HCT116 (cell line): ENCODE measurements around the gene RHOB. TPM values are rescaled to one million over a fixed set of nuclear protein-coding genes. Genes with fewer than 3 reads are reported as not detected.

ENCODE experiments used
- ATAC-seq: fragments of 200-7000 bp; cut with Tn5 transposase; 2 replicates; pipeline ENCODE4 v1.9.1; 2020; ENCODE audit warnings: mild to moderate bottlenecking, moderate library complexity
- BruUV-seq: library from RNA; stranded (reverse); fragments of 400-500 nt; replicated peaks from 2 replicates; lab custom pipeline; 2021; lab: Mats Ljungman, UMichigan
- CTCF ChIA-PET: fragments of 300-600 bp; sonication (Branson Sonifier 250); formaldehyde crosslinking; loops from one replicate; lab custom pipeline; 2021; ENCODE audit warnings: antibody characterized with exemption; lab: Charles Lee
- POLR2A ChIA-PET: fragments of 300-600, 350-600 bp; sonication (Branson Sonifier 250); formaldehyde crosslinking; loops from one replicate; lab custom pipeline; 2021; ENCODE audit warnings: antibody characterized with exemption; lab: Charles Lee
- RAD21 ChIA-PET, 2 experiments: fragments of 300-600 bp; sonication (Branson Sonifier 250); formaldehyde crosslinking; loops; one replicate each; lab custom pipeline; 2023; ENCODE audit warnings: low total read pairs in 2 of 2; ENCODE audit not compliant: uncharacterized antibody in 2 of 2, unreplicated experiment in 2 of 2, low non-redundant PET in 1 of 2; lab: Charles Lee
- DNase-seq: peaks from one replicate; pipeline ENCODE4 v3.0.0-alpha.2; 2010; ENCODE audit warnings: low read depth, low spot score
- H2AFZ ChIP-seq: fragments of 200-600 bp; shearing (Covaris generic), sonication (generic); 2 replicates; pipeline ENCODE4 v1.6.1; 2017; ENCODE audit warnings: low read depth, mixed run types, mixed read lengths, antibody characterized with exemption, low read length; ENCODE audit not compliant: poor library complexity, severe bottlenecking
- H3K27ac ChIP-seq: 2 replicates; pipeline ENCODE4 v1.5.1; 2012; ENCODE audit warnings: low read depth, low read length
- H3K27me3 ChIP-seq: fragments of 200-600 bp; sonication (generic); 2 replicates; pipeline ENCODE4 v1.6.1; 2016; ENCODE audit warnings: mixed run types, low read length, mixed read lengths; ENCODE audit not compliant: insufficient read depth
- H3K36me3 ChIP-seq, 2 experiments: fragments of 200-500 bp in 1 of 2; fragments of 200-600 bp in 1 of 2; sonication (Bioruptor generic) in 1 of 2; sonication (generic) in 1 of 2; 2 replicates each; pipeline versions ENCODE4 v1.5.1 to v1.6.1; 2014 to 2016; ENCODE audit warnings: low read length in 2 of 2, inconsistent platforms in 1 of 2, mixed read lengths in 1 of 2, mixed run types in 1 of 2; ENCODE audit not compliant: insufficient read depth in 2 of 2, control insufficient read depth in 1 of 2
- H3K4me1 ChIP-seq, 2 experiments: fragments of 200-600 bp in 1 of 2; sonication (generic) in 1 of 2; 2 replicates each; pipeline versions ENCODE4 v1.5.1 to v1.6.1; 2012 to 2017; ENCODE audit warnings: low read length in 2 of 2, inconsistent platforms in 1 of 2, mild to moderate bottlenecking in 1 of 2, mixed read lengths in 1 of 2, mixed run types in 1 of 2, moderate library complexity in 1 of 2; ENCODE audit not compliant: insufficient read depth in 2 of 2, control insufficient read depth in 1 of 2
- H3K4me2 ChIP-seq: fragments of 200-600 bp; sonication (generic); 2 replicates; pipeline ENCODE4 v1.6.1; 2017; ENCODE audit warnings: mixed run types, low read length, mixed read lengths
- H3K4me3 ChIP-seq, 2 experiments: fragments of 200-600 bp in 1 of 2; sonication (generic) in 1 of 2; replicated peaks in 1 of 2; 2 replicates each; pipeline ENCODE4 v1.5.1; 2011 to 2016; ENCODE audit warnings: low read length in 2 of 2, control low read depth in 1 of 2, low read depth in 1 of 2, mild to moderate bottlenecking in 1 of 2, mixed read lengths in 1 of 2, mixed run types in 1 of 2
- H3K79me2 ChIP-seq: fragments of 200-600 bp; sonication (generic); 2 replicates; pipeline ENCODE4 v1.6.1; 2017; ENCODE audit warnings: mild to moderate bottlenecking, mixed run types, low read length, moderate library complexity, mixed read lengths; ENCODE audit not compliant: insufficient read depth
- H3K9ac ChIP-seq: fragments of 200-600 bp; sonication (generic); 2 replicates; pipeline ENCODE4 v1.6.1; 2016; ENCODE audit warnings: low read length, mixed read lengths
- H3K9me2 ChIP-seq: fragments of 200-600 bp; sonication (generic), shearing (Covaris generic); 2 replicates; pipeline ENCODE4 v1.6.1; 2017; ENCODE audit warnings: mixed run types, mild to moderate bottlenecking, moderate library complexity; ENCODE audit not compliant: insufficient read depth
- H3K9me3 ChIP-seq, 2 experiments: fragments of 200-500 bp in 1 of 2; fragments of 200-600 bp in 1 of 2; sonication (Bioruptor generic) in 1 of 2; sonication (generic) in 1 of 2; 2 replicates each; pipeline ENCODE4 v1.6.1; 2014 to 2017; ENCODE audit warnings: low read length in 2 of 2, mixed read lengths in 2 of 2, inconsistent platforms in 1 of 2, low read depth in 1 of 2, mild to moderate bottlenecking in 1 of 2, mixed run types in 1 of 2, moderate library complexity in 1 of 2; ENCODE audit not compliant: control insufficient read depth in 1 of 2, insufficient read depth in 1 of 2
- H4K20me1 ChIP-seq: fragments of 200-600 bp; sonication (generic), shearing (Covaris generic); 2 replicates; pipeline ENCODE4 v1.6.1; 2017; ENCODE audit warnings: mixed run types, mild to moderate bottlenecking, moderate library complexity; ENCODE audit not compliant: insufficient read depth
- CEBPB ChIP-seq: IDR thresholded peaks from 2 replicates; pipeline ENCODE4 v1.6.1; 2012; ENCODE audit warnings: low read depth
- ELF1 ChIP-seq: IDR thresholded peaks from 2 replicates; pipeline ENCODE4 v1.6.1; 2012; ENCODE audit warnings: low read depth, borderline replicate concordance
- EZH2 ChIP-seq: fragments of 200-600 bp; sonication (generic); IDR thresholded peaks from 2 replicates; pipeline ENCODE4 v1.6.1; 2017; ENCODE audit warnings: antibody characterized with exemption, mixed run types
- FOSL1 ChIP-seq: IDR thresholded peaks from 2 replicates; pipeline ENCODE4 v1.6.1; 2012; ENCODE audit warnings: low read depth
- JUND ChIP-seq: IDR thresholded peaks from 2 replicates; pipeline ENCODE4 v1.6.1; 2012
- POLR2A ChIP-seq: IDR thresholded peaks from 2 replicates; pipeline ENCODE4 v1.7.0; 2011; ENCODE audit warnings: borderline replicate concordance; ENCODE audit not compliant: insufficient read depth, insufficient read length; ENCODE audit errors: extremely low read depth
- POLR2AphosphoS5 ChIP-seq: IDR thresholded peaks from 2 replicates; pipeline ENCODE4 v1.6.1; 2011; ENCODE audit warnings: mild to moderate bottlenecking, low read depth, low read length, moderate library complexity
- SIN3A ChIP-seq: IDR thresholded peaks from 2 replicates; pipeline ENCODE4 v1.6.1; 2012; ENCODE audit warnings: low read depth
- SP1 ChIP-seq: IDR thresholded peaks from 2 replicates; pipeline ENCODE4 v1.6.1; 2012; ENCODE audit warnings: low read depth
- SRF ChIP-seq: IDR thresholded peaks from 2 replicates; pipeline ENCODE4 v1.6.1; 2012; ENCODE audit warnings: low read depth
- ZNF274 ChIP-seq: fragments of 200-500 bp; sonication (Bioruptor generic); IDR thresholded peaks from 2 replicates; pipeline ENCODE4 v1.6.1; 2014; ENCODE audit warnings: mild to moderate bottlenecking, low read depth, low read length, inconsistent platforms
- intact Hi-C: fragments of 100-400 bp; cut with micrococcal nuclease; formaldehyde crosslinking; loops from 2 replicates; pipeline ENCODE4 v1.10.0; 2022
- total RNA-seq: library from RNA; stranded (reverse); gene quantifications from one replicate; pipeline ENCODE4 v1.2.1, GENCODE V29; 2021; ENCODE audit not compliant: unreplicated experiment
- TF ChIP-seq, protein P1 (sequence below): IDR thresholded peaks from 2 replicates; pipeline ENCODE4 v1.6.1; 2012
- TF ChIP-seq, protein P2 (sequence below): IDR thresholded peaks from 2 replicates; pipeline ENCODE4 v1.6.1; 2012; ENCODE audit warnings: low read depth
- TF ChIP-seq, protein P3 (sequence below), 3 experiments: fragments of 200-600 bp in 1 of 3; sonication (generic) in 1 of 3; IDR thresholded peaks in 2 of 3; conservative IDR thresholded peaks in 1 of 3; 2 replicates each; pipeline ENCODE4 v1.5.1; 2012 to 2017; ENCODE audit warnings: low read depth in 2 of 3, low read length in 2 of 3, antibody characterized with exemption in 1 of 3, borderline replicate concordance in 1 of 3, control low read depth in 1 of 3, mild to moderate bottlenecking in 1 of 3, mixed read lengths in 1 of 3, mixed run types in 1 of 3, moderate library complexity in 1 of 3; ENCODE audit not compliant: insufficient read depth in 1 of 3

RHOB gene
- total RNA-seq, 1 experiment from 2014 or later, result 72.9 TPM

DNA sequence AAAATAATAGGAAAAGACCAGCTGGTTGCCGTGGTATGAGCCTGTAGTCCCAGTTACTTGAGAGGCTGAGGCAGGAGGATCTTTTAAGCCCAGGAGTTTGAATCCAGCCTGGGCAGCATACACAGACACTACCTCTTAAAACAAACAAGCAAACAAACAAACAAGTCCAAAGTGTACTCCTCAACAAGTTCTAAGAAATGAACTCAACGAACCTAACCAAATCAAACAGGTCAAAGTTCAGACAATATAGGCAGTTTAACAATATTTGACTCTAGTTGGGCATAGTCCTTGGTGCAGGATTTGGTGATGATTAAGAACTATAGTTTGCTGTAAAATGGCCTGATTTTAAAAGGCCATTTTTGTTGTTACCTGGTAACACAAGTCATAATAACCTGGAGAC is 41.9 kb upstream of the RHOB start:
- TF ChIP-seq CEBPB, result no peak
- no peak for TF ChIP-seq JUND
- TF ChIP-seq ZNF274, result no peak
- no peak for TF ChIP-seq FOSL1
- no peak for TF ChIP-seq SIN3A
- TF ChIP-seq SP1, result no peak
- TF ChIP-seq POLR2AphosphoS5, result no peak
- no peak for TF ChIP-seq SRF
- no peak for TF ChIP-seq POLR2A
- TF ChIP-seq EZH2, result no peak
- TF ChIP-seq, protein P1, sequence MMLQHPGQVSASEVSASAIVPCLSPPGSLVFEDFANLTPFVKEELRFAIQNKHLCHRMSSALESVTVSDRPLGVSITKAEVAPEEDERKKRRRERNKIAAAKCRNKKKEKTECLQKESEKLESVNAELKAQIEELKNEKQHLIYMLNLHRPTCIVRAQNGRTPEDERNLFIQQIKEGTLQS, result no peak
- TF ChIP-seq, all 23 proteins: peak for 0
- H3K27ac ChIP-seq, result no peak overlapping the region
- H3K4me3 ChIP-seq, result no peak overlapping the region
- H3K4me2 ChIP-seq, result no peak overlapping the region
- no peaks in the 10 kb centered on the region for H4K20me1 ChIP-seq
- peaks cover 0 to 9% of the 10 kb centered on the region in 2 experiments; a peak in 1 of 4 replicates for H3K9me3 ChIP-seq
- BruUV-seq, result no TSS peak
- no peak overlapping the region for H2AFZ ChIP-seq
- H3K4me1 ChIP-seq, result no peaks in the 10 kb centered on the region
- intact Hi-C loops, result no loop called here
- no peaks in the 10 kb centered on the region for H3K27me3 ChIP-seq
- DNase-seq (no peak), ATAC-seq (no peak)
- H3K79me2 ChIP-seq, result no peaks in the 10 kb centered on the region
- no peak overlapping the region for H3K9ac ChIP-seq
- no peaks in the 10 kb centered on the region for H3K36me3 ChIP-seq
- CTCF ChIA-PET, result no interaction called here
- POLR2A ChIA-PET, result interaction anchor here (0.8 to 1.2 kb wide), 2 partner anchors 13 to 42 kb away, joined by 3 read pairs; partner anchors contain the start of gene RHOB
- H3K9me2 ChIP-seq, result no peaks in the 10 kb centered on the region
- RAD21 ChIA-PET, result no interaction called here

DNA sequence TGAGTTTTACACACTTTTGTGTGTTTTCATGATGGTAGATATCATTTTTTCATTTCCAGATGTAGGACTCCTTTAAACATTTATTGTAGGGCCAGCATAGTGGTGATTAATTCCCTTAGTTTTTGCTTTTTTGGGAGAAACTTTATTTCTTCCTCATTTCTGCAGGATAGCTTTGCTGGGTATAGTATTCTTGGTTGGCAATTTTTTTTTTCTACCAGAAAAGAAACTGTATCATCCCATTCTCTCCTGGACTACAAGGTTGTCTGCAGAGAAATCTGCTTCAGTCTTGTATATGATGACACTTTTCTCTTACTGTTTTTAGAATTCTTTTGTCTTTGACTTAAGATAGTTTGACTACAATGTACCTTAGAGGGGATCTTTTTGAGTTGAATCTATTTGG is 37.8 kb upstream of the RHOB start:
- no TSS peak for BruUV-seq
- Histone ChIP-seq H3K9me2 (no peaks in the 10 kb centered on the region), H3K9ac (no peak overlapping the region), H3K27me3 (no peaks in the 10 kb centered on the region), H3K79me2 (no peaks in the 10 kb centered on the region), H4K20me1 (no peaks in the 10 kb centered on the region), H3K36me3 (no peaks in the 10 kb centered on the region), H3K4me2 (no peak overlapping the region), H3K27ac (no peak overlapping the region), H3K9me3 (peaks cover 0 to 11% of the 10 kb centered on the region in 2 experiments; a peak in 1 of 4 replicates), H2AFZ (no peak overlapping the region), H3K4me3 (no peak overlapping the region), H3K4me1 (peaks cover 0 to 2% of the 10 kb centered on the region in 2 experiments; a peak in 1 of 4 replicates)
- ATAC-seq (no peak), DNase-seq (no peak)
- ChIA-PET POLR2A (no interaction called here), CTCF (interaction anchor here (1.7 to 5.6 kb wide), 2 partner anchors 30 kb away, joined by 5 to 53 read pairs; no protein-coding TSS in a partner anchor), RAD21 (no interaction called here)
- intact Hi-C loops, result no loop called here
- TF ChIP-seq ELF1, result no peak
- TF ChIP-seq, protein P2, sequence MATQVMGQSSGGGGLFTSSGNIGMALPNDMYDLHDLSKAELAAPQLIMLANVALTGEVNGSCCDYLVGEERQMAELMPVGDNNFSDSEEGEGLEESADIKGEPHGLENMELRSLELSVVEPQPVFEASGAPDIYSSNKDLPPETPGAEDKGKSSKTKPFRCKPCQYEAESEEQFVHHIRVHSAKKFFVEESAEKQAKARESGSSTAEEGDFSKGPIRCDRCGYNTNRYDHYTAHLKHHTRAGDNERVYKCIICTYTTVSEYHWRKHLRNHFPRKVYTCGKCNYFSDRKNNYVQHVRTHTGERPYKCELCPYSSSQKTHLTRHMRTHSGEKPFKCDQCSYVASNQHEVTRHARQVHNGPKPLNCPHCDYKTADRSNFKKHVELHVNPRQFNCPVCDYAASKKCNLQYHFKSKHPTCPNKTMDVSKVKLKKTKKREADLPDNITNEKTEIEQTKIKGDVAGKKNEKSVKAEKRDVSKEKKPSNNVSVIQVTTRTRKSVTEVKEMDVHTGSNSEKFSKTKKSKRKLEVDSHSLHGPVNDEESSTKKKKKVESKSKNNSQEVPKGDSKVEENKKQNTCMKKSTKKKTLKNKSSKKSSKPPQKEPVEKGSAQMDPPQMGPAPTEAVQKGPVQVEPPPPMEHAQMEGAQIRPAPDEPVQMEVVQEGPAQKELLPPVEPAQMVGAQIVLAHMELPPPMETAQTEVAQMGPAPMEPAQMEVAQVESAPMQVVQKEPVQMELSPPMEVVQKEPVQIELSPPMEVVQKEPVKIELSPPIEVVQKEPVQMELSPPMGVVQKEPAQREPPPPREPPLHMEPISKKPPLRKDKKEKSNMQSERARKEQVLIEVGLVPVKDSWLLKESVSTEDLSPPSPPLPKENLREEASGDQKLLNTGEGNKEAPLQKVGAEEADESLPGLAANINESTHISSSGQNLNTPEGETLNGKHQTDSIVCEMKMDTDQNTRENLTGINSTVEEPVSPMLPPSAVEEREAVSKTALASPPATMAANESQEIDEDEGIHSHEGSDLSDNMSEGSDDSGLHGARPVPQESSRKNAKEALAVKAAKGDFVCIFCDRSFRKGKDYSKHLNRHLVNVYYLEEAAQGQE, result no peak
- TF ChIP-seq, protein P3, sequence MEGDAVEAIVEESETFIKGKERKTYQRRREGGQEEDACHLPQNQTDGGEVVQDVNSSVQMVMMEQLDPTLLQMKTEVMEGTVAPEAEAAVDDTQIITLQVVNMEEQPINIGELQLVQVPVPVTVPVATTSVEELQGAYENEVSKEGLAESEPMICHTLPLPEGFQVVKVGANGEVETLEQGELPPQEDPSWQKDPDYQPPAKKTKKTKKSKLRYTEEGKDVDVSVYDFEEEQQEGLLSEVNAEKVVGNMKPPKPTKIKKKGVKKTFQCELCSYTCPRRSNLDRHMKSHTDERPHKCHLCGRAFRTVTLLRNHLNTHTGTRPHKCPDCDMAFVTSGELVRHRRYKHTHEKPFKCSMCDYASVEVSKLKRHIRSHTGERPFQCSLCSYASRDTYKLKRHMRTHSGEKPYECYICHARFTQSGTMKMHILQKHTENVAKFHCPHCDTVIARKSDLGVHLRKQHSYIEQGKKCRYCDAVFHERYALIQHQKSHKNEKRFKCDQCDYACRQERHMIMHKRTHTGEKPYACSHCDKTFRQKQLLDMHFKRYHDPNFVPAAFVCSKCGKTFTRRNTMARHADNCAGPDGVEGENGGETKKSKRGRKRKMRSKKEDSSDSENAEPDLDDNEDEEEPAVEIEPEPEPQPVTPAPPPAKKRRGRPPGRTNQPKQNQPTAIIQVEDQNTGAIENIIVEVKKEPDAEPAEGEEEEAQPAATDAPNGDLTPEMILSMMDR (IDR thresholded peaks at IDR 0.05 in 2 of 3, conservative IDR thresholded peaks at IDR 0.05 in 1 of 3; ENCODE audit: borderline replicate concordance in 1 of 3, insufficient read depth in 1 of 3, low read depth in 2 of 3, low read length in 2 of 3), result no peak
- TF ChIP-seq SP1, result no peak
- TF ChIP-seq FOSL1, result no peak
- TF ChIP-seq SIN3A, result no peak
- TF ChIP-seq SRF, result no peak
- TF ChIP-seq ZNF274, result no peak
- TF ChIP-seq, protein P1, result no peak
